Measurements from ENCODE around the gene RNF114. TPM values are rescaled to one million over a fixed set of nuclear protein-coding genes. Genes with fewer than 3 reads are reported as not detected.

RNF114 gene
- total and polyA plus RNA-seq, 5 donors from 2014 or later, result 132 to 147 (median 146) TPM

GRCh38 chr20:49984426-49985153 lies 48.4 kb downstream of the RNF114 start:
- H3K4me3 ChIP-seq (ENCODE audit: low read depth, low read length), result no peak overlapping the region
- Mint-ChIP-seq H3K36me3 (no peaks in the 10 kb centered on the region), H3K4me1 (peaks cover 0 to 32% (median 10%) of the 10 kb centered on the region in 4 donors), H3K27ac (peak overlapping the region in 1 of 3 donors; percentile 81), H3K9me3 (no peaks in the 10 kb centered on the region), H3K27me3 (peaks cover 21% of the 10 kb centered on the region), H3K4me3 (no peak overlapping the region)
- H3K9me3 ChIP-seq (ENCODE audit: control insufficient read depth in 2 of 2, low read length in 2 of 2), result no peaks in the 10 kb centered on the region
- H3K27me3 ChIP-seq (ENCODE audit: control insufficient read depth, insufficient read depth, low read length), result no peaks in the 10 kb centered on the region
- DNase-seq, result no peak
- no peak overlapping the region for H3K27ac ChIP-seq (ENCODE audit: insufficient read depth, low read length, poor library complexity, severe bottlenecking)
- ATAC-seq (ENCODE audit: low read depth in 2 of 2), result no peak
- H3K36me3 ChIP-seq (ENCODE audit: control insufficient read depth, insufficient read depth, low read length), result no peaks in the 10 kb centered on the region
- H3K4me1 ChIP-seq (ENCODE audit: control insufficient read depth, insufficient read depth, low read length, poor library complexity, severe bottlenecking), result peaks cover 15% of the 10 kb centered on the region

GRCh38 chr20:49985157-49985556 lies 49.0 kb downstream of the RNF114 start:
- DNase-seq (no peak), ATAC-seq (ENCODE audit: low read depth in 2 of 2) (no peak)
- Mint-ChIP-seq H3K27me3 (peaks cover 20% of the 10 kb centered on the region), H3K4me1 (peaks cover 0 to 26% (median 9%) of the 10 kb centered on the region in 4 donors), H3K4me3 (no peak overlapping the region), H3K36me3 (no peaks in the 10 kb centered on the region), H3K27ac (no peak overlapping the region), H3K9me3 (no peaks in the 10 kb centered on the region)
- H3K27me3 ChIP-seq (ENCODE audit: control insufficient read depth, insufficient read depth, low read length), result no peaks in the 10 kb centered on the region
- H3K36me3 ChIP-seq (ENCODE audit: control insufficient read depth, insufficient read depth, low read length), result no peaks in the 10 kb centered on the region
- no peak overlapping the region for H3K27ac ChIP-seq (ENCODE audit: insufficient read depth, low read length, poor library complexity, severe bottlenecking)
- no peaks in the 10 kb centered on the region for H3K9me3 ChIP-seq (ENCODE audit: control insufficient read depth in 2 of 2, low read length in 2 of 2)
- H3K4me1 ChIP-seq (ENCODE audit: control insufficient read depth, insufficient read depth, low read length, poor library complexity, severe bottlenecking), result peaks cover 15% of the 10 kb centered on the region
- H3K4me3 ChIP-seq (ENCODE audit: low read depth, low read length), result no peak overlapping the region

- Histone ChIP-seq H3K27me3 (ENCODE audit: control insufficient read depth, insufficient read depth, low read length) (no peaks in the 10 kb centered on the region), H3K4me1 (ENCODE audit: control insufficient read depth, insufficient read depth, low read length, poor library complexity, severe bottlenecking) (peaks cover 15% of the 10 kb centered on the region), H3K27ac (ENCODE audit: insufficient read depth, low read length, poor library complexity, severe bottlenecking) (no peak overlapping the region), H3K9me3 (ENCODE audit: control insufficient read depth in 2 of 2, low read length in 2 of 2) (no peaks in the 10 kb centered on the region), H3K4me3 (ENCODE audit: low read depth, low read length) (no peak overlapping the region), H3K36me3 (ENCODE audit: control insufficient read depth, insufficient read depth, low read length) (no peaks in the 10 kb centered on the region)
- H3K27me3 Mint-ChIP-seq, result peaks cover 19% of the 10 kb centered on the region
- H3K4me1 Mint-ChIP-seq, result peaks cover 0 to 23% (median 6%) of the 10 kb centered on the region in 4 donors
- H3K9me3 Mint-ChIP-seq, result no peaks in the 10 kb centered on the region
- H3K36me3 Mint-ChIP-seq, result no peaks in the 10 kb centered on the region
- H3K4me3 Mint-ChIP-seq, result no peak overlapping the region
- DNase-seq (no peak), ATAC-seq (ENCODE audit: low read depth in 2 of 2) (no peak)
- no peak overlapping the region for H3K27ac Mint-ChIP-seq
These were observed 49.4 kb downstream of the RNF114 start for GRCh38 chr20:49985617-49986016.

GRCh38 chr20:49986049-49986448 lies 49.9 kb downstream of the RNF114 start:
- H3K4me1 ChIP-seq (ENCODE audit: control insufficient read depth, insufficient read depth, low read length, poor library complexity, severe bottlenecking), result peaks cover 15% of the 10 kb centered on the region
- H3K4me3 Mint-ChIP-seq, result no peak overlapping the region

GRCh38 chr20:49987015-49987867 lies 51.0 kb downstream of the RNF114 start:
- no peak overlapping the region for H3K27ac Mint-ChIP-seq

More at GRCh38 chr20:49986049-49986448, 49.9 kb downstream of the RNF114 start:
- no peaks in the 10 kb centered on the region for H3K27me3 ChIP-seq (ENCODE audit: control insufficient read depth, insufficient read depth, low read length)
- H3K4me1 Mint-ChIP-seq, result peaks cover 0 to 20% (median 6%) of the 10 kb centered on the region in 4 donors
- H3K36me3 Mint-ChIP-seq, result no peaks in the 10 kb centered on the region
- no peak overlapping the region for H3K27ac ChIP-seq (ENCODE audit: insufficient read depth, low read length, poor library complexity, severe bottlenecking)
- no peak overlapping the region for H3K27ac Mint-ChIP-seq
- H3K36me3 ChIP-seq (ENCODE audit: control insufficient read depth, insufficient read depth, low read length), result no peaks in the 10 kb centered on the region
- no peak overlapping the region for H3K4me3 ChIP-seq (ENCODE audit: low read depth, low read length)
- peaks cover 15% of the 10 kb centered on the region for H3K27me3 Mint-ChIP-seq
- DNase-seq (no peak), ATAC-seq (ENCODE audit: low read depth in 2 of 2) (no peak)
- no peaks in the 10 kb centered on the region for H3K9me3 ChIP-seq (ENCODE audit: control insufficient read depth in 2 of 2, low read length in 2 of 2)
- H3K9me3 Mint-ChIP-seq, result no peaks in the 10 kb centered on the region

GRCh38 chr20:49987868-49988690 lies 51.9 kb downstream of the RNF114 start:
- no peak for DNase-seq
- H3K27ac ChIP-seq (ENCODE audit: insufficient read depth, low read length, poor library complexity, severe bottlenecking), result no peak overlapping the region
- ATAC-seq (ENCODE audit: low read depth in 2 of 2), result no peak

More at GRCh38 chr20:49987015-49987867, 51.0 kb downstream of the RNF114 start:
- Histone ChIP-seq H3K36me3 (ENCODE audit: control insufficient read depth, insufficient read depth, low read length) (no peaks in the 10 kb centered on the region), H3K27ac (ENCODE audit: insufficient read depth, low read length, poor library complexity, severe bottlenecking) (no peak overlapping the region), H3K9me3 (ENCODE audit: control insufficient read depth in 2 of 2, low read length in 2 of 2) (no peaks in the 10 kb centered on the region), H3K4me3 (ENCODE audit: low read depth, low read length) (no peak overlapping the region), H3K4me1 (ENCODE audit: control insufficient read depth, insufficient read depth, low read length, poor library complexity, severe bottlenecking) (peaks cover 10% of the 10 kb centered on the region), H3K27me3 (ENCODE audit: control insufficient read depth, insufficient read depth, low read length) (no peaks in the 10 kb centered on the region)
- H3K36me3 Mint-ChIP-seq, result no peaks in the 10 kb centered on the region
- no peaks in the 10 kb centered on the region for H3K9me3 Mint-ChIP-seq
- DNase-seq (no peak), ATAC-seq (ENCODE audit: low read depth in 2 of 2) (no peak)
- H3K4me3 Mint-ChIP-seq, result no peak overlapping the region
- peaks cover 15% of the 10 kb centered on the region for H3K27me3 Mint-ChIP-seq
- peaks cover 0 to 14% (median 6%) of the 10 kb centered on the region in 4 donors for H3K4me1 Mint-ChIP-seq

GRCh38 chr20:49989234-49990065 lies 53.3 kb downstream of the RNF114 start:
- no peak for DNase-seq
- Histone ChIP-seq H3K27ac (ENCODE audit: insufficient read depth, low read length, poor library complexity, severe bottlenecking) (no peak overlapping the region), H3K36me3 (ENCODE audit: control insufficient read depth, insufficient read depth, low read length) (no peaks in the 10 kb centered on the region), H3K4me3 (ENCODE audit: low read depth, low read length) (no peak overlapping the region), H3K9me3 (ENCODE audit: control insufficient read depth in 2 of 2, low read length in 2 of 2) (no peaks in the 10 kb centered on the region), H3K4me1 (ENCODE audit: control insufficient read depth, insufficient read depth, low read length, poor library complexity, severe bottlenecking) (no peaks in the 10 kb centered on the region), H3K27me3 (ENCODE audit: control insufficient read depth, insufficient read depth, low read length) (no peaks in the 10 kb centered on the region)
- ATAC-seq (ENCODE audit: low read depth in 2 of 2), result no peak
- no peaks in the 10 kb centered on the region for H3K9me3 Mint-ChIP-seq
- H3K4me3 Mint-ChIP-seq, result no peak overlapping the region
- no peaks in the 10 kb centered on the region for H3K36me3 Mint-ChIP-seq
- H3K4me1 Mint-ChIP-seq, result no peaks in the 10 kb centered on the region
- no peak overlapping the region for H3K27ac Mint-ChIP-seq
- peaks cover 12% of the 10 kb centered on the region for H3K27me3 Mint-ChIP-seq

More at GRCh38 chr20:49987868-49988690, 51.9 kb downstream of the RNF114 start:
- no peaks in the 10 kb centered on the region for H3K27me3 ChIP-seq (ENCODE audit: control insufficient read depth, insufficient read depth, low read length)
- peaks cover 5% of the 10 kb centered on the region for H3K4me1 ChIP-seq (ENCODE audit: control insufficient read depth, insufficient read depth, low read length, poor library complexity, severe bottlenecking)
- no peak overlapping the region for H3K4me3 ChIP-seq (ENCODE audit: low read depth, low read length)
- no peaks in the 10 kb centered on the region for H3K9me3 ChIP-seq (ENCODE audit: control insufficient read depth in 2 of 2, low read length in 2 of 2)
- Mint-ChIP-seq H3K27me3 (peaks cover 12% of the 10 kb centered on the region), H3K9me3 (no peaks in the 10 kb centered on the region), H3K36me3 (no peaks in the 10 kb centered on the region), H3K4me1 (peaks cover 0 to 9% (median 4%) of the 10 kb centered on the region in 4 donors), H3K27ac (peak overlapping the region in 1 of 3 donors; percentile 62), H3K4me3 (no peak overlapping the region)
- no peaks in the 10 kb centered on the region for H3K36me3 ChIP-seq (ENCODE audit: control insufficient read depth, insufficient read depth, low read length)
